HepG2 (cell line): ENCODE measurements around the gene MBD5. TPM values are rescaled to one million over a fixed set of nuclear protein-coding genes. Genes with fewer than 3 reads are reported as not detected.

Experiments
- ATAC-seq: fragments of 200-7000 bp; cut with Tn5 transposase; 3 replicates; pipeline ENCODE4 v1.9.1; 2020; ENCODE audit warnings: mild to moderate bottlenecking, moderate library complexity
- BruUV-seq: library from RNA; stranded (reverse); fragments of 400-500 nt; replicated peaks from 2 replicates; lab custom pipeline; 2021; lab: Mats Ljungman, UMichigan
- CTCF ChIA-PET: fragments of 300-600 bp; formaldehyde crosslinking; extraction: SDS; loops from one replicate; lab custom pipeline; 2021; ENCODE audit warnings: low total read pairs, inconsistent platforms, low intra/inter-chr PET ratio; lab: Yijun Ruan, JAX
- POLR2A ChIA-PET: fragments of 350-600 bp; sonication (Branson Sonifier 250); formaldehyde crosslinking; loops from one replicate; lab custom pipeline; 2020; ENCODE audit warnings: antibody characterized with exemption, inconsistent platforms; lab: Yijun Ruan, JAX
- DNase-seq: peaks from one replicate; pipeline ENCODE4 v3.0.0-alpha.2; 2015; ENCODE audit warnings: low spot score
- FAIRE-seq: peaks from 3 replicates; lab custom pipeline; 2011; peaks lifted over from hg19 to GRCh38; lab: Jason Lieb, UNC
- H2AFZ ChIP-seq: one replicate; pipeline ENCODE4 v1.6.1; 2011; ENCODE audit warnings: low read length, inconsistent platforms
- H3K27ac ChIP-seq: fragments of 300-600 bp; 3 replicates; pipeline ENCODE4 v1.8.0; 2011; ENCODE audit warnings: mixed run types, mild to moderate bottlenecking, mixed read lengths, low read length, inconsistent platforms; ENCODE audit not compliant: insufficient read depth; ENCODE audit errors: extremely low read length
- H3K27me3 ChIP-seq, 2 experiments: fragments of 200-600 bp in 1 of 2; 2 replicates in 1 of 2; 3 replicates in 1 of 2; pipeline versions ENCODE4 v1.6.0 to v1.8.0; 2011; ENCODE audit warnings: low read length in 2 of 2, mild to moderate bottlenecking in 2 of 2, moderate library complexity in 2 of 2, inconsistent platforms in 1 of 2; ENCODE audit not compliant: insufficient read depth in 2 of 2, control insufficient read depth in 1 of 2
- H3K36me3 ChIP-seq, 2 experiments: fragments of 200-600 bp in 1 of 2; replicated peaks in 1 of 2; 2 replicates in 1 of 2; 3 replicates in 1 of 2; pipeline versions ENCODE4 v1.5.1 to v1.8.0; 2011; ENCODE audit warnings: low read length in 2 of 2, inconsistent platforms in 1 of 2; ENCODE audit not compliant: insufficient read depth in 2 of 2, control insufficient read depth in 1 of 2
- H3K4me1 ChIP-seq: 2 replicates; pipeline ENCODE4 v1.5.1; 2012; ENCODE audit warnings: low read length, inconsistent platforms; ENCODE audit not compliant: insufficient read depth
- H3K4me2 ChIP-seq: 2 replicates; pipeline ENCODE4 v1.6.0; 2011; ENCODE audit warnings: low read depth, low read length, inconsistent platforms
- H3K4me3 ChIP-seq, 3 experiments: fragments of 200-600 bp in 1 of 3; sonication (generic), shearing (Covaris generic) in 1 of 3; replicated peaks in 1 of 3; 2 replicates each; pipeline ENCODE4 v1.5.1; 2011 to 2016; ENCODE audit warnings: low read length in 3 of 3, inconsistent platforms in 2 of 3, low read depth in 2 of 3, mild to moderate bottlenecking in 2 of 3, control low read depth in 1 of 3, mixed read lengths in 1 of 3; ENCODE audit not compliant: insufficient read depth in 1 of 3
- H3K79me2 ChIP-seq: one replicate; pipeline ENCODE4 v1.6.1; 2011; ENCODE audit warnings: low read length, inconsistent platforms; ENCODE audit not compliant: insufficient read depth
- H3K9ac ChIP-seq: 2 replicates; pipeline ENCODE4 v1.6.0; 2011; ENCODE audit warnings: mild to moderate bottlenecking, low read depth, low read length, inconsistent platforms; ENCODE audit not compliant: insufficient read depth
- H3K9me3 ChIP-seq: 2 replicates; pipeline ENCODE4 v1.5.1; 2012; ENCODE audit warnings: mild to moderate bottlenecking, low read length
- H4K20me1 ChIP-seq: 2 replicates; pipeline ENCODE4 v1.6.0; 2011; ENCODE audit warnings: inconsistent platforms, mild to moderate bottlenecking, low read length, moderate library complexity; ENCODE audit not compliant: insufficient read depth
- ARID5B ChIP-seq: IDR thresholded peaks from 2 replicates; pipeline ENCODE4 v1.4.0; 2020; ENCODE audit warnings: mild to moderate bottlenecking, missing genetic modification reagents
- CENPX ChIP-seq: sonication (generic); formaldehyde crosslinking; IDR thresholded peaks from 2 replicates; pipeline ENCODE4 v1.9.0; 2021; ENCODE audit warnings: mild to moderate bottlenecking, missing genetic modification reagents, moderate library complexity
- FOSL2 ChIP-seq: sonication (generic); formaldehyde crosslinking; IDR thresholded peaks from 2 replicates; pipeline ENCODE4 v1.4.0; 2020; ENCODE audit warnings: missing genetic modification reagents
- GRHL1 ChIP-seq: sonication (generic); formaldehyde crosslinking; conservative IDR thresholded peaks from 2 replicates; pipeline ENCODE4 v1.8.0; 2022; ENCODE audit warnings: missing genetic modification reagents
- SETDB1 ChIP-seq: sonication (generic); formaldehyde crosslinking; IDR thresholded peaks from 2 replicates; pipeline ENCODE4 v1.5.1; 2020; ENCODE audit warnings: missing genetic modification reagents, mild to moderate bottlenecking, borderline replicate concordance
- SOX13 ChIP-seq, 3 experiments: fragments of 450-650 bp in 1 of 3; sonication (generic) in 1 of 3; formaldehyde crosslinking in 1 of 3; IDR thresholded peaks in 2 of 3; conservative IDR thresholded peaks in 1 of 3; 2 replicates each; pipeline versions ENCODE4 v1.5.0 to v1.6.1; 2016 to 2020; ENCODE audit warnings: antibody characterized with exemption in 1 of 3, mild to moderate bottlenecking in 1 of 3, missing compliant biosample characterization in 1 of 3, missing genetic modification reagents in 1 of 3, moderate library complexity in 1 of 3
- TBX2 ChIP-seq: sonication (generic); formaldehyde crosslinking; IDR thresholded peaks from 2 replicates; pipeline ENCODE4 v1.5.0; 2020; ENCODE audit warnings: missing genetic modification reagents, mild to moderate bottlenecking, borderline replicate concordance
- ZBTB44 ChIP-seq: sonication (generic); formaldehyde crosslinking; IDR thresholded peaks from 2 replicates; pipeline ENCODE4 v1.4.0; 2020; ENCODE audit warnings: missing genetic modification reagents
- ZFP62 ChIP-seq: sonication (generic); formaldehyde crosslinking; IDR thresholded peaks from 2 replicates; pipeline ENCODE4 v1.4.0; 2020; ENCODE audit warnings: missing genetic modification reagents
- ZFP82 ChIP-seq: sonication (generic); formaldehyde crosslinking; IDR thresholded peaks from 2 replicates; pipeline ENCODE4 v1.5.1; 2020; ENCODE audit warnings: mild to moderate bottlenecking, missing genetic modification reagents, borderline replicate concordance
- ZNF180 ChIP-seq: sonication (generic); formaldehyde crosslinking; IDR thresholded peaks from 2 replicates; pipeline ENCODE4 v1.4.0; 2020; ENCODE audit warnings: low read depth, missing genetic modification reagents, borderline replicate concordance
- ZNF512 ChIP-seq: sonication (generic); formaldehyde crosslinking; IDR thresholded peaks from 2 replicates; pipeline ENCODE4 v1.4.0; 2020; ENCODE audit warnings: mild to moderate bottlenecking, missing genetic modification reagents
- ZSCAN5A ChIP-seq: sonication (generic); formaldehyde crosslinking; IDR thresholded peaks from 2 replicates; pipeline ENCODE4 v1.8.0; 2022; ENCODE audit warnings: mild to moderate bottlenecking, missing genetic modification reagents, borderline replicate concordance
- WGBS: methylation state at CpG from one replicate; pipeline ENCODE4 v1.1.6; 2017; ENCODE audit warnings: low lambda C conversion rate; 5-methylcytosine and 5-hydroxymethylcytosine counted together
- in situ Hi-C: cut with HindIII; loops from 2 replicates; pipeline ENCODE4 v1.10.0; 2017; ENCODE audit warnings: low pct_unique_long_range_greater_than_20kb; ENCODE audit not compliant: extremely low pct_ligation_motif_present
- intact Hi-C: fragments of 100-400 bp; cut with micrococcal nuclease; formaldehyde crosslinking; loops from one replicate; pipeline ENCODE4 v1.10.0; 2022; ENCODE audit not compliant: unreplicated experiment
- polyA plus RNA-seq, 8 experiments: library from polyadenylated mRNA; depleted of rRNA in 3 of 8; stranded (reverse) in 7 of 8; unstranded in 1 of 8; fragments of >200 nt; fragmentation: Illumina TruSeq in 4 of 8; extraction: Trizol in 4 of 8; gene quantifications; 2 replicates each; pipeline versions ENCODE4 v1.2.1 to v1.2.3, GENCODE V29; 2011 to 2016; ENCODE audit warnings: low read depth in 4 of 8, missing spikeins in 1 of 8, mixed read lengths in 1 of 8; ENCODE audit not compliant: insufficient read depth in 1 of 8
- total RNA-seq, 5 experiments: library from RNA; depleted of rRNA; stranded (reverse); fragments of >200 nt; fragmentation: Illumina TruSeq; extraction: Trizol; gene quantifications; 2 replicates each; pipeline ENCODE4 v1.2.3, GENCODE V29; 2016; ENCODE audit warnings: low read depth in 1 of 5

MBD5 gene
- total and polyA plus RNA-seq, 2 of the 13 experiments (the other 11 are each of a cell fraction or from before 2014, with no cell fraction given), result 13.5 to 26.4 TPM

- ChIA-PET CTCF (no interaction called here), POLR2A (no interaction called here)
- WGBS, result 79% methylated on average over 5 of the region's 5 CpGs
- Histone ChIP-seq H3K9me3 (peaks cover 22% of the 10 kb centered on the region), H2AFZ (no peak overlapping the region), H3K36me3 (no peaks in the 10 kb centered on the region; a peak in 1 of 5 replicates), H3K4me2 (no peak overlapping the region), H3K4me3 (no peak overlapping the region), H3K79me2 (no peaks in the 10 kb centered on the region), H3K27ac (no peak overlapping the region), H3K4me1 (peaks cover 9% of the 10 kb centered on the region), H4K20me1 (no peaks in the 10 kb centered on the region), H3K27me3 (no peaks in the 10 kb centered on the region), H3K9ac (no peak overlapping the region)
- DNase-seq (peak; percentile 63), FAIRE-seq (peak; percentile 63), ATAC-seq (peak; percentile 81)
- in situ Hi-C loops, result no loop called here
- intact Hi-C loops, result no loop called here
- no TSS peak for BruUV-seq
- TF ChIP-seq ARID5B (CRISPR knock-in tag), result peak; percentile 51; the same call in 1 of the 2 replicates
- no peak for TF ChIP-seq SOX13 (IDR thresholded peaks at IDR 0.05)
- peak in 1 of 2 experiments; percentile 26; a peak in 1 of 4 replicates for TF ChIP-seq SOX13 (CRISPR knock-in tag; conservative IDR thresholded peaks at IDR 0.05 in 1 of 2, IDR thresholded peaks at IDR 0.05 in 1 of 2)
- no peak for TF ChIP-seq CENPX
- no peak for TF ChIP-seq ZNF180 (CRISPR knock-in tag)
- no peak for TF ChIP-seq ZFP82 (CRISPR knock-in tag)
- no peak for TF ChIP-seq ZBTB44 (CRISPR knock-in tag)
- no peak for TF ChIP-seq ZFP62 (CRISPR knock-in tag)
- no peak for TF ChIP-seq ZNF512 (CRISPR knock-in tag)
- peak; percentile 28; the same call in 1 of the 2 replicates for TF ChIP-seq TBX2 (CRISPR knock-in tag)
- no peak for TF ChIP-seq GRHL1 (CRISPR knock-in tag)
- TF ChIP-seq SETDB1, result no peak
- no peak for TF ChIP-seq ZSCAN5A
- TF ChIP-seq FOSL2 (CRISPR knock-in tag), result peak; percentile 88
Observed at GRCh38 chr2:148251993-148252392, 231.1 kb downstream of the MBD5 start.
